GM23338 (cell line): ENCODE results near the gene CTSW. TPM values are rescaled to one million over a fixed set of nuclear protein-coding genes. Genes with fewer than 3 reads are reported as not detected.

Source experiments
- ATAC-seq: fragments of 200-7000 bp; cut with Tn5 transposase; 3 replicates; pipeline ENCODE4 v1.9.1; 2020
- DNase-seq: peaks from one replicate; pipeline ENCODE4 v3.0.0-alpha.2; 2015; ENCODE audit warnings: low spot score
- H2AFZ ChIP-seq: fragments of 200-600 bp; sonication (generic); 2 replicates; pipeline ENCODE4 v1.8.0; 2016; ENCODE audit warnings: antibody characterized with exemption, mild to moderate bottlenecking, moderate library complexity
- H3F3A ChIP-seq: fragments of 200-600 bp; sonication (generic); replicated peaks from 2 replicates; pipeline ENCODE4 v1.8.0; 2017; ENCODE audit warnings: antibody characterized with exemption, mixed run types, low read depth
- H3K27ac ChIP-seq: fragments of 200-600 bp; sonication (generic); 2 replicates; pipeline ENCODE4 v1.6.1; 2016; ENCODE audit warnings: low read depth
- H3K27me3 ChIP-seq: fragments of 200-600 bp; sonication (generic); 2 replicates; pipeline ENCODE4 v1.8.0; 2016; ENCODE audit warnings: mild to moderate bottlenecking, mixed run types, moderate library complexity; ENCODE audit not compliant: insufficient read depth
- H3K36me3 ChIP-seq: fragments of 200-600 bp; sonication (generic); 2 replicates; pipeline ENCODE4 v1.8.0; 2016; ENCODE audit warnings: mild to moderate bottlenecking; ENCODE audit not compliant: insufficient read depth
- H3K4me1 ChIP-seq: fragments of 200-600 bp; sonication (generic); 2 replicates; pipeline ENCODE4 v1.8.0; 2016; ENCODE audit warnings: mild to moderate bottlenecking, moderate library complexity; ENCODE audit not compliant: insufficient read depth
- H3K4me2 ChIP-seq: fragments of 200-600 bp; sonication (generic); 2 replicates; pipeline ENCODE4 v1.7.1; 2017; ENCODE audit warnings: mixed run types
- H3K4me3 ChIP-seq: fragments of 200-600 bp; sonication (generic); 2 replicates; pipeline ENCODE4 v1.6.1; 2016; ENCODE audit warnings: mixed run types
- H3K79me2 ChIP-seq: fragments of 200-600 bp; sonication (generic); replicated peaks from 2 replicates; pipeline ENCODE4 v1.8.0; 2017; ENCODE audit warnings: mild to moderate bottlenecking; ENCODE audit not compliant: insufficient read depth
- H3K9me2 ChIP-seq: fragments of 200-600 bp; sonication (generic); 2 replicates; pipeline ENCODE4 v1.8.0; 2017; ENCODE audit not compliant: insufficient read depth
- H4K20me1 ChIP-seq: fragments of 200-600 bp; sonication (generic); replicated peaks from 2 replicates; pipeline ENCODE4 v1.8.0; 2017; ENCODE audit warnings: mild to moderate bottlenecking; ENCODE audit not compliant: insufficient read depth
- H3K27ac Mint-ChIP-seq: 2 replicates; pipeline ENCODE4 v1.8.0; 2020; ENCODE audit warnings: inconsistent platforms, mild to moderate bottlenecking, moderate library complexity, mixed read lengths
- H3K27me3 Mint-ChIP-seq: 3 replicates; pipeline ENCODE4 v1.8.0; 2022; ENCODE audit warnings: low read depth, mild to moderate bottlenecking, moderate library complexity, mixed read lengths, inconsistent platforms; ENCODE audit not compliant: insufficient read depth, poor library complexity
- H3K36me3 Mint-ChIP-seq: 3 replicates; pipeline ENCODE4 v1.8.0; 2021; ENCODE audit warnings: low read depth, mild to moderate bottlenecking, inconsistent platforms, moderate library complexity, mixed read lengths
- H3K4me1 Mint-ChIP-seq: 3 replicates; pipeline ENCODE4 v1.8.0; 2020; ENCODE audit warnings: mild to moderate bottlenecking, inconsistent platforms, mixed read lengths
- H3K4me3 Mint-ChIP-seq: 3 replicates; pipeline ENCODE4 v1.8.0; 2021; ENCODE audit warnings: moderate library complexity, mild to moderate bottlenecking, inconsistent platforms, mixed read lengths
- H3K9me3 Mint-ChIP-seq: 3 replicates; pipeline ENCODE4 v1.8.0; 2020; ENCODE audit warnings: moderate library complexity, mild to moderate bottlenecking, inconsistent platforms, mixed read lengths
- CREB1 ChIP-seq: fragments of 250-450 bp; sonication (Bioruptor Pico); IDR thresholded peaks from 2 replicates; pipeline ENCODE4 v1.5.0; 2020; ENCODE audit warnings: low read depth, mild to moderate bottlenecking, moderate library complexity
- CTCF ChIP-seq, 2 experiments: fragments of 200-600 bp in 1 of 2; sonication (generic) in 1 of 2; conservative IDR thresholded peaks; 2 replicates each; pipeline versions ENCODE4 v1.5.1 to v1.6.1; 2016 to 2017; ENCODE audit warnings: antibody characterized with exemption in 2 of 2, low read depth in 2 of 2, mild to moderate bottlenecking in 2 of 2, moderate library complexity in 1 of 2
- ETS1 ChIP-seq: IDR thresholded peaks from 2 replicates; pipeline ENCODE4 v1.6.1; 2016; ENCODE audit warnings: antibody characterized with exemption
- EZH2 ChIP-seq: fragments of 200-600 bp; sonication (generic); IDR thresholded peaks from one replicate; pipeline ENCODE4 v1.8.0; 2017; ENCODE audit warnings: antibody characterized with exemption, mild to moderate bottlenecking, low read depth; ENCODE audit not compliant: unreplicated experiment
- EZH2phosphoT487 ChIP-seq: fragments of 200-600 bp; sonication (generic); IDR thresholded peaks from one replicate; pipeline ENCODE4 v1.8.1; 2018; ENCODE audit warnings: antibody characterized with exemption; ENCODE audit not compliant: unreplicated experiment
- JUNB ChIP-seq: IDR thresholded peaks from one replicate; pipeline ENCODE4 v1.6.1; 2016; ENCODE audit warnings: antibody characterized with exemption; ENCODE audit not compliant: unreplicated experiment
- NANOG ChIP-seq: IDR thresholded peaks from 2 replicates; pipeline ENCODE4 v1.6.1; 2016; ENCODE audit warnings: antibody characterized with exemption, borderline replicate concordance
- POLR2AphosphoS5 ChIP-seq: IDR thresholded peaks from 2 replicates; pipeline ENCODE4 v1.6.1; 2016; ENCODE audit warnings: antibody characterized with exemption, low read depth
- REST ChIP-seq: IDR thresholded peaks from one replicate; pipeline ENCODE4 v1.6.1; 2018; ENCODE audit warnings: antibody characterized with exemption; ENCODE audit not compliant: unreplicated experiment
- STAT1 ChIP-seq: IDR thresholded peaks from one replicate; pipeline ENCODE4 v1.6.1; 2016; ENCODE audit warnings: antibody characterized with exemption; ENCODE audit not compliant: unreplicated experiment
- ZNF114 ChIP-seq: fragments of 250-450 bp; sonication (Bioruptor Pico); IDR thresholded peaks from 2 replicates; pipeline ENCODE4 v1.5.0; 2020; ENCODE audit warnings: mild to moderate bottlenecking, moderate library complexity
- ZNF331 ChIP-seq: fragments of 250-450 bp; sonication (Bioruptor Pico); IDR thresholded peaks from 2 replicates; pipeline ENCODE4 v1.5.0; 2020; ENCODE audit warnings: low read depth, mild to moderate bottlenecking, moderate library complexity
- polyA plus RNA-seq: library from polyadenylated mRNA; unstranded; fragments of >200 nt; fragmentation: Nextera tagmentation; extraction: Ambion mirVana; gene quantifications from 2 replicates; pipeline ENCODE4 v1.2.1, GENCODE V29; 2016
- total RNA-seq: library from RNA; depleted of rRNA; stranded (reverse); fragments of >200 nt; shearing (Covaris generic); gene quantifications from 2 replicates; pipeline ENCODE4 v1.2.3, GENCODE V29; 2014

CTSW gene
- total and polyA plus RNA-seq, 2 experiments from 2014 or later, result not detected

GRCh38 chr11:65861533-65862183 is 18.0 kb upstream of the CTSW start:
- Histone ChIP-seq H3K27me3 (no peaks in the 10 kb centered on the region), H4K20me1 (peaks cover 8% of the 10 kb centered on the region), H3K79me2 (peaks cover 20% of the 10 kb centered on the region), H3F3A (peaks cover 27% of the 10 kb centered on the region), H3K4me1 (peaks cover 8% of the 10 kb centered on the region; the same call in 1 of the 2 replicates), H2AFZ (no peak overlapping the region), H3K27ac (no peak overlapping the region), H3K9me2 (no peaks in the 10 kb centered on the region), H3K4me3 (peak overlapping the region; percentile 95), H3K4me2 (peak overlapping the region; percentile 99), H3K36me3 (peaks cover 4% of the 10 kb centered on the region; the same call in 1 of the 2 replicates)
- H3K9me3 Mint-ChIP-seq, result peaks cover 4% of the 10 kb centered on the region; the same call in 2 of the 3 replicates
- ATAC-seq (no peak), DNase-seq (no peak)
- peak overlapping the region; percentile 94; the same call in 1 of the 2 replicates for H3K27ac Mint-ChIP-seq
- peaks cover 42% of the 10 kb centered on the region for H3K36me3 Mint-ChIP-seq
- peaks cover 26% of the 10 kb centered on the region for H3K27me3 Mint-ChIP-seq
- TF ChIP-seq EZH2, result no peak
- TF ChIP-seq POLR2AphosphoS5, result no peak
- no peak for TF ChIP-seq NANOG
- TF ChIP-seq CTCF (conservative IDR thresholded peaks at IDR 0.05; ENCODE audit: low read depth in 2 of 2), result no peak
- TF ChIP-seq ETS1, result no peak
- no peak for TF ChIP-seq ZNF331
- no peak for TF ChIP-seq EZH2phosphoT487
- TF ChIP-seq JUNB, result no peak
- TF ChIP-seq CREB1 (CRISPR knock-in tag), result no peak
- no peak for TF ChIP-seq STAT1
- TF ChIP-seq ZNF114, result no peak
- no peak for TF ChIP-seq REST
- H3K4me1 Mint-ChIP-seq, result peaks cover 13% of the 10 kb centered on the region
- peak overlapping the region; percentile 91 for H3K4me3 Mint-ChIP-seq
